ENCODE measurements around the gene C9orf85. TPM values are rescaled to one million over a fixed set of nuclear protein-coding genes. Genes with fewer than 3 reads are reported as not detected.

The C9orf85 gene
- total RNA-seq, 1 experiment from 2014 or later, result 14.4 TPM

DNA sequence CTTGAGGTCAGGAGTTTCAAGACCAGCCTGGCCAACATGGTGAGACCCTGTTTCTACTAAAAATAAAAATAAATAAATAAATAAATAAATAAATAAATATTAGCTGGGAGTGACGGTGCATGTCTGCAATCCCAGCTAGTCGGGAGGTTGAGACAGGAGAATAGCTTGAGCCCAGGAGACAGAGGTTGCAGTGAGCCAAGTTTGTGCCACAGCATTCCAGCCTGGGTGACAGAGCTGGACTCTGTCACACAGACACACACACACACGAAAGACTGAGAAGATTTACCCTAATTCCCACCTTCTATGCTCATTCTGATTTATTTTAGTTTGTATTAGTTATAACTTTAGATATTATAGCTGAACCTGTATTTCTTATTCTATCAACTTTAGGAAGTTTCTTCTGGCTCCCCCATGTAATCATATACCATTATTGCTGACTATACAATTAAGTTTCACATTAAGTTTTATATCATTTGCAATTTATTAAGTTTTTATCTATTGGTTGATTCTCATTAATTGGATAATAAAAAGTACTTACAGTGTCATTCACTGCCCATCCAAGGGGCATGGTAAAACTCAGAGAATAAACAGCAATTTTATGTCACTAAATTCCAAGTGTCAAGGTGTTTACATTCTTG is 21.3 kb upstream of the C9orf85 start:
- WGBS (ENCODE audit: extremely low coverage, insufficient read length, low lambda C conversion rate), result no CpG with 5 or more reads among the region's 3 CpGs

More for the DNA sequence above, 21.3 kb upstream of the C9orf85 start:
- Histone ChIP-seq H3K56ac (ENCODE audit: insufficient read length, low read depth, low read length) (no peak overlapping the region), H3K4ac (ENCODE audit: low read depth, low read length) (no peak overlapping the region), H2BK120ac (ENCODE audit: low read depth, low read length, poor library complexity, severe bottlenecking) (no peak overlapping the region), H4K8ac (replicated peaks; ENCODE audit: insufficient read length, low read depth, low read length) (no peak overlapping the region), H3K27me3 (ENCODE audit: insufficient read depth, low read length) (no peaks in the 10 kb centered on the region), H3K9ac (ENCODE audit: extremely low read depth, insufficient read length, low read length) (no peak overlapping the region), H4K91ac (ENCODE audit: insufficient read length, low read depth, low read length) (no peak overlapping the region), H3K4me1 (ENCODE audit: insufficient read depth, low read length) (no peaks in the 10 kb centered on the region; the same call in 1 of the 2 replicates), H3K18ac (ENCODE audit: insufficient read length, low read depth, low read length) (no peak overlapping the region), H2BK20ac (ENCODE audit: low read depth, low read length, poor library complexity, severe bottlenecking) (no peak overlapping the region), H3K14ac (ENCODE audit: insufficient read depth, low read length) (no peak overlapping the region), H3K4me2 (ENCODE audit: insufficient read depth, insufficient read length, low read length) (no peak overlapping the region), H3K79me2 (ENCODE audit: insufficient read depth, low read length) (peaks cover 57% of the 10 kb centered on the region; the same call in 1 of the 2 replicates), H4K20me1 (ENCODE audit: control insufficient read depth, insufficient read depth, insufficient read length) (no peaks in the 10 kb centered on the region), H3K23ac (ENCODE audit: insufficient read length, low read depth, low read length) (no peak overlapping the region), H2AK5ac (ENCODE audit: insufficient read length, low read length) (no peak overlapping the region), H3K9me3 (ENCODE audit: control insufficient read depth, low read depth, low read length) (no peaks in the 10 kb centered on the region), H2AFZ (ENCODE audit: low read length) (no peak overlapping the region), H3T11ph (ENCODE audit: low read length) (no peak overlapping the region), H4K5ac (ENCODE audit: insufficient read length, low read depth, low read length) (no peak overlapping the region), H2BK15ac (ENCODE audit: low read depth, low read length) (no peak overlapping the region), H2BK5ac (ENCODE audit: insufficient read length, low read length) (no peak overlapping the region), H3K23me2 (ENCODE audit: insufficient read length, low read depth, low read length, poor library complexity, severe bottlenecking) (no peaks in the 10 kb centered on the region), H3K27ac (ENCODE audit: insufficient read length, low read depth, low read length) (no peak overlapping the region), H2BK12ac (ENCODE audit: insufficient read length, low read depth, low read length) (no peak overlapping the region), H3K79me1 (ENCODE audit: insufficient read depth, low read depth, low read length, poor library complexity, severe bottlenecking) (peaks cover 5% of the 10 kb centered on the region)
- Mint-ChIP-seq H3K36me3 (ENCODE audit: insufficient read depth in 1 of 3, low read depth in 3 of 3) (peaks cover 13 to 27% (median 21%) of the 10 kb centered on the region in 3 experiments), H3K9me3 (peaks cover 0 to 6% of the 10 kb centered on the region in 2 experiments; a peak in 2 of 5 replicates), H3K4me1 (peaks cover 21 to 32% of the 10 kb centered on the region in 2 experiments), H3K27ac (0 out of 7 replicates have a peak overlapping the region, but pooled peaks of 1 of the 3 experiments have one; percentile 46), H3K27me3 (ENCODE audit: low read depth) (no peaks in the 10 kb centered on the region), H3K4me3 (no peak overlapping the region)
- TF ChIP-seq, protein P1, sequence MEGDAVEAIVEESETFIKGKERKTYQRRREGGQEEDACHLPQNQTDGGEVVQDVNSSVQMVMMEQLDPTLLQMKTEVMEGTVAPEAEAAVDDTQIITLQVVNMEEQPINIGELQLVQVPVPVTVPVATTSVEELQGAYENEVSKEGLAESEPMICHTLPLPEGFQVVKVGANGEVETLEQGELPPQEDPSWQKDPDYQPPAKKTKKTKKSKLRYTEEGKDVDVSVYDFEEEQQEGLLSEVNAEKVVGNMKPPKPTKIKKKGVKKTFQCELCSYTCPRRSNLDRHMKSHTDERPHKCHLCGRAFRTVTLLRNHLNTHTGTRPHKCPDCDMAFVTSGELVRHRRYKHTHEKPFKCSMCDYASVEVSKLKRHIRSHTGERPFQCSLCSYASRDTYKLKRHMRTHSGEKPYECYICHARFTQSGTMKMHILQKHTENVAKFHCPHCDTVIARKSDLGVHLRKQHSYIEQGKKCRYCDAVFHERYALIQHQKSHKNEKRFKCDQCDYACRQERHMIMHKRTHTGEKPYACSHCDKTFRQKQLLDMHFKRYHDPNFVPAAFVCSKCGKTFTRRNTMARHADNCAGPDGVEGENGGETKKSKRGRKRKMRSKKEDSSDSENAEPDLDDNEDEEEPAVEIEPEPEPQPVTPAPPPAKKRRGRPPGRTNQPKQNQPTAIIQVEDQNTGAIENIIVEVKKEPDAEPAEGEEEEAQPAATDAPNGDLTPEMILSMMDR (conservative IDR thresholded peaks at IDR 0.05), result no peak
- DNase-seq, result no peak

Measured in H9 (cell line).